HCT116 (cell line): ENCODE measurements around the gene PLCD4. TPM values are rescaled to one million over a fixed set of nuclear protein-coding genes. Genes with fewer than 3 reads are reported as not detected.

Experiments used
- ATAC-seq: fragments of 200-7000 bp; cut with Tn5 transposase; 2 replicates; pipeline ENCODE4 v1.9.1; 2020; ENCODE audit warnings: mild to moderate bottlenecking, moderate library complexity
- BruUV-seq: library from RNA; stranded (reverse); fragments of 400-500 nt; replicated peaks from 2 replicates; lab custom pipeline; 2021; lab: Mats Ljungman, UMichigan
- CTCF ChIA-PET: fragments of 300-600 bp; sonication (Branson Sonifier 250); formaldehyde crosslinking; loops from one replicate; lab custom pipeline; 2021; ENCODE audit warnings: antibody characterized with exemption; lab: Charles Lee
- POLR2A ChIA-PET: fragments of 300-600, 350-600 bp; sonication (Branson Sonifier 250); formaldehyde crosslinking; loops from one replicate; lab custom pipeline; 2021; ENCODE audit warnings: antibody characterized with exemption; lab: Charles Lee
- RAD21 ChIA-PET, 2 experiments: fragments of 300-600 bp; sonication (Branson Sonifier 250); formaldehyde crosslinking; loops; one replicate each; lab custom pipeline; 2023; ENCODE audit warnings: low total read pairs in 2 of 2; ENCODE audit not compliant: uncharacterized antibody in 2 of 2, unreplicated experiment in 2 of 2, low non-redundant PET in 1 of 2; lab: Charles Lee
- DNase-seq: peaks from one replicate; pipeline ENCODE4 v3.0.0-alpha.2; 2010; ENCODE audit warnings: low read depth, low spot score
- H2AFZ ChIP-seq: fragments of 200-600 bp; shearing (Covaris generic), sonication (generic); 2 replicates; pipeline ENCODE4 v1.6.1; 2017; ENCODE audit warnings: low read depth, mixed run types, mixed read lengths, antibody characterized with exemption, low read length; ENCODE audit not compliant: poor library complexity, severe bottlenecking
- H3K27ac ChIP-seq: 2 replicates; pipeline ENCODE4 v1.5.1; 2012; ENCODE audit warnings: low read depth, low read length
- H3K27me3 ChIP-seq: fragments of 200-600 bp; sonication (generic); 2 replicates; pipeline ENCODE4 v1.6.1; 2016; ENCODE audit warnings: mixed run types, low read length, mixed read lengths; ENCODE audit not compliant: insufficient read depth
- H3K36me3 ChIP-seq, 2 experiments: fragments of 200-500 bp in 1 of 2; fragments of 200-600 bp in 1 of 2; sonication (Bioruptor generic) in 1 of 2; sonication (generic) in 1 of 2; 2 replicates each; pipeline versions ENCODE4 v1.5.1 to v1.6.1; 2014 to 2016; ENCODE audit warnings: low read length in 2 of 2, inconsistent platforms in 1 of 2, mixed read lengths in 1 of 2, mixed run types in 1 of 2; ENCODE audit not compliant: insufficient read depth in 2 of 2, control insufficient read depth in 1 of 2
- H3K4me1 ChIP-seq, 2 experiments: fragments of 200-600 bp in 1 of 2; sonication (generic) in 1 of 2; 2 replicates each; pipeline versions ENCODE4 v1.5.1 to v1.6.1; 2012 to 2017; ENCODE audit warnings: low read length in 2 of 2, inconsistent platforms in 1 of 2, mild to moderate bottlenecking in 1 of 2, mixed read lengths in 1 of 2, mixed run types in 1 of 2, moderate library complexity in 1 of 2; ENCODE audit not compliant: insufficient read depth in 2 of 2, control insufficient read depth in 1 of 2
- H3K4me2 ChIP-seq: fragments of 200-600 bp; sonication (generic); 2 replicates; pipeline ENCODE4 v1.6.1; 2017; ENCODE audit warnings: mixed run types, low read length, mixed read lengths
- H3K4me3 ChIP-seq, 2 experiments: fragments of 200-600 bp in 1 of 2; sonication (generic) in 1 of 2; replicated peaks in 1 of 2; 2 replicates each; pipeline ENCODE4 v1.5.1; 2011 to 2016; ENCODE audit warnings: low read length in 2 of 2, control low read depth in 1 of 2, low read depth in 1 of 2, mild to moderate bottlenecking in 1 of 2, mixed read lengths in 1 of 2, mixed run types in 1 of 2
- H3K79me2 ChIP-seq: fragments of 200-600 bp; sonication (generic); 2 replicates; pipeline ENCODE4 v1.6.1; 2017; ENCODE audit warnings: mild to moderate bottlenecking, mixed run types, low read length, moderate library complexity, mixed read lengths; ENCODE audit not compliant: insufficient read depth
- H3K9ac ChIP-seq: fragments of 200-600 bp; sonication (generic); 2 replicates; pipeline ENCODE4 v1.6.1; 2016; ENCODE audit warnings: low read length, mixed read lengths
- H3K9me2 ChIP-seq: fragments of 200-600 bp; sonication (generic), shearing (Covaris generic); 2 replicates; pipeline ENCODE4 v1.6.1; 2017; ENCODE audit warnings: mixed run types, mild to moderate bottlenecking, moderate library complexity; ENCODE audit not compliant: insufficient read depth
- H3K9me3 ChIP-seq, 2 experiments: fragments of 200-500 bp in 1 of 2; fragments of 200-600 bp in 1 of 2; sonication (Bioruptor generic) in 1 of 2; sonication (generic) in 1 of 2; 2 replicates each; pipeline ENCODE4 v1.6.1; 2014 to 2017; ENCODE audit warnings: low read length in 2 of 2, mixed read lengths in 2 of 2, inconsistent platforms in 1 of 2, low read depth in 1 of 2, mild to moderate bottlenecking in 1 of 2, mixed run types in 1 of 2, moderate library complexity in 1 of 2; ENCODE audit not compliant: control insufficient read depth in 1 of 2, insufficient read depth in 1 of 2
- H4K20me1 ChIP-seq: fragments of 200-600 bp; sonication (generic), shearing (Covaris generic); 2 replicates; pipeline ENCODE4 v1.6.1; 2017; ENCODE audit warnings: mixed run types, mild to moderate bottlenecking, moderate library complexity; ENCODE audit not compliant: insufficient read depth
- CBX3 ChIP-seq: IDR thresholded peaks from 2 replicates; pipeline ENCODE4 v1.6.1; 2012; ENCODE audit warnings: low read depth
- CEBPB ChIP-seq: IDR thresholded peaks from 2 replicates; pipeline ENCODE4 v1.6.1; 2012; ENCODE audit warnings: low read depth
- EGR1 ChIP-seq: IDR thresholded peaks from 2 replicates; pipeline ENCODE4 v1.6.1; 2012; ENCODE audit warnings: low read depth
- ELF1 ChIP-seq: IDR thresholded peaks from 2 replicates; pipeline ENCODE4 v1.6.1; 2012; ENCODE audit warnings: low read depth, borderline replicate concordance
- EZH2 ChIP-seq: fragments of 200-600 bp; sonication (generic); IDR thresholded peaks from 2 replicates; pipeline ENCODE4 v1.6.1; 2017; ENCODE audit warnings: antibody characterized with exemption, mixed run types
- FOSL1 ChIP-seq: IDR thresholded peaks from 2 replicates; pipeline ENCODE4 v1.6.1; 2012; ENCODE audit warnings: low read depth
- JUND ChIP-seq: IDR thresholded peaks from 2 replicates; pipeline ENCODE4 v1.6.1; 2012
- POLR2A ChIP-seq: IDR thresholded peaks from 2 replicates; pipeline ENCODE4 v1.7.0; 2011; ENCODE audit warnings: borderline replicate concordance; ENCODE audit not compliant: insufficient read depth, insufficient read length; ENCODE audit errors: extremely low read depth
- POLR2AphosphoS5 ChIP-seq: IDR thresholded peaks from 2 replicates; pipeline ENCODE4 v1.6.1; 2011; ENCODE audit warnings: mild to moderate bottlenecking, low read depth, low read length, moderate library complexity
- RAD21 ChIP-seq: IDR thresholded peaks from 2 replicates; pipeline ENCODE4 v1.6.1; 2012; ENCODE audit warnings: low read depth, mild to moderate bottlenecking
- SIN3A ChIP-seq: IDR thresholded peaks from 2 replicates; pipeline ENCODE4 v1.6.1; 2012; ENCODE audit warnings: low read depth
- SP1 ChIP-seq: IDR thresholded peaks from 2 replicates; pipeline ENCODE4 v1.6.1; 2012; ENCODE audit warnings: low read depth
- SRF ChIP-seq: IDR thresholded peaks from 2 replicates; pipeline ENCODE4 v1.6.1; 2012; ENCODE audit warnings: low read depth
- TCF7L2 ChIP-seq: IDR thresholded peaks from 2 replicates; pipeline ENCODE4 v1.7.0; 2011; ENCODE audit warnings: borderline replicate concordance, inconsistent platforms; ENCODE audit not compliant: insufficient read depth, insufficient read length; ENCODE audit errors: extremely low read depth
- YY1 ChIP-seq: IDR thresholded peaks from 2 replicates; pipeline ENCODE4 v1.6.1; 2011; ENCODE audit warnings: low read length, low read depth, moderate library complexity, mild to moderate bottlenecking; ENCODE audit not compliant: insufficient replicate concordance; ENCODE audit errors: extremely low read depth
- ZFX ChIP-seq: fragments of 450-650 bp; IDR thresholded peaks from 2 replicates; pipeline ENCODE4 v1.6.1; 2017
- ZNF274 ChIP-seq: fragments of 200-500 bp; sonication (Bioruptor generic); IDR thresholded peaks from 2 replicates; pipeline ENCODE4 v1.6.1; 2014; ENCODE audit warnings: mild to moderate bottlenecking, low read depth, low read length, inconsistent platforms
- intact Hi-C: fragments of 100-400 bp; cut with micrococcal nuclease; formaldehyde crosslinking; loops from 2 replicates; pipeline ENCODE4 v1.10.0; 2022
- total RNA-seq: library from RNA; stranded (reverse); gene quantifications from one replicate; pipeline ENCODE4 v1.2.1, GENCODE V29; 2021; ENCODE audit not compliant: unreplicated experiment
- TF ChIP-seq, protein P1 (sequence below): IDR thresholded peaks from 2 replicates; pipeline ENCODE4 v1.6.1; 2012
- TF ChIP-seq, protein P2 (sequence below), 3 experiments: fragments of 200-600 bp in 1 of 3; sonication (generic) in 1 of 3; IDR thresholded peaks in 2 of 3; conservative IDR thresholded peaks in 1 of 3; 2 replicates each; pipeline ENCODE4 v1.5.1; 2012 to 2017; ENCODE audit warnings: low read depth in 2 of 3, low read length in 2 of 3, antibody characterized with exemption in 1 of 3, borderline replicate concordance in 1 of 3, control low read depth in 1 of 3, mild to moderate bottlenecking in 1 of 3, mixed read lengths in 1 of 3, mixed run types in 1 of 3, moderate library complexity in 1 of 3; ENCODE audit not compliant: insufficient read depth in 1 of 3
- TF ChIP-seq, protein P3 (sequence below): IDR thresholded peaks from 2 replicates; pipeline ENCODE4 v1.6.1; 2012

PLCD4 gene
- total RNA-seq, 1 experiment from 2014 or later, result 0.64 TPM

DNA sequence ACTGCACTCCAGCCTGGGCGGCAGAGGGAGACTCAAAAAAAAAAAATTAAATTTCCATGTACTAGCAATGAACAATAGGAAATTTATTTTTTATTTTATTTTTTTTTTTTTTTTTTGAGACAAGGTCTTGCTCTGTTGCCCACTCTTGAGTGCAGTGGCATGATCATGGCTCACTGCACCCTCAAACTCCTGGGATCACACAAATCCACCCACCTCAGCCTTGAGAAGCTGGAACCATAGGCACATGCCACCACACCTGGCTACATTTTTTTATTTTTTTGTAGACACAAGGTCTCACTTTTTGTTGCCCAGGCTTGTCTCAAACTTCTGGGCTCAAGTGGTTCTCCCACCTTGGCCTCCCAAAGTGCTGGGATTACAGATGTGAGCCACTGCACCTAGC lies 22.2 kb upstream of the PLCD4 start:
- no peak for ATAC-seq
- no peak for DNase-seq
- H3K79me2 ChIP-seq, result peaks cover 29% of the 10 kb centered on the region
- no peak overlapping the region for H3K4me2 ChIP-seq
- no peak overlapping the region for H2AFZ ChIP-seq
- CTCF ChIA-PET, result no interaction called here
- H3K27ac ChIP-seq, result no peak overlapping the region
- no peaks in the 10 kb centered on the region for H3K9me3 ChIP-seq
- no peak overlapping the region for H3K4me3 ChIP-seq
- peaks cover 33 to 56% of the 10 kb centered on the region in 2 experiments for H3K36me3 ChIP-seq
- RAD21 ChIA-PET, result no interaction called here
- intact Hi-C loops, result no loop called here
- H3K4me1 ChIP-seq, result no peaks in the 10 kb centered on the region
- no peaks in the 10 kb centered on the region for H3K27me3 ChIP-seq
- H3K9me2 ChIP-seq, result no peaks in the 10 kb centered on the region
- POLR2A ChIA-PET, result no interaction called here
- H4K20me1 ChIP-seq, result no peaks in the 10 kb centered on the region
- BruUV-seq, result no TSS peak
- TF ChIP-seq FOSL1 (no peak), RAD21 (no peak), POLR2AphosphoS5 (no peak), ELF1 (no peak), ZFX (no peak), EZH2 (no peak), SP1 (no peak), POLR2A (no peak), YY1 (no peak), CEBPB (no peak), ZNF274 (no peak)
- TF ChIP-seq, protein P1, sequence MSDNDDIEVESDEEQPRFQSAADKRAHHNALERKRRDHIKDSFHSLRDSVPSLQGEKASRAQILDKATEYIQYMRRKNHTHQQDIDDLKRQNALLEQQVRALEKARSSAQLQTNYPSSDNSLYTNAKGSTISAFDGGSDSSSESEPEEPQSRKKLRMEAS, result no peak
- no peak overlapping the region for H3K9ac ChIP-seq

DNA sequence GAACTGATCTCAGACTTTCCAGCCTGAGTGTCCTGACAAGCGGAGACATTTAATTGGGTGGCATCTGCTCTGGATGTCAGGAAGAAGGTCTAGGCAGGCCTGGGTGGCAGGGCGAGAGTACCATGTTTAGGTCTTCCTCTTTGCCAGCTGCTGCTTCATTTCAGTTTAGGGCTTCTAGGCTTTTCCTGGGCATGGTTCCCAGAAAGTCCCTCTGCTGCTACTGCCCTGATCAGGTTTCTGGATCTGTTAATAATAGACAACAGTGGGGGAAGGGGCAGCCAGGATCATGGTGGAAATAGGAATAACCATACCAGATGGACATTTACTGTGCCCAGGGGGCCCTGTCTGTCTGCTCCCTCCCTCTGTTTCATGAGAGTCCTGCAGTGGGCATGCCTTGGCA lies 2.3 kb upstream of the PLCD4 start:
- intact Hi-C loops, result no loop called here
- RAD21 ChIA-PET, result no interaction called here

More for the DNA sequence above, 2.3 kb upstream of the PLCD4 start:
- DNase-seq, result no peak
- no peak for ATAC-seq
- BruUV-seq, result no TSS peak
- no peaks in the 10 kb centered on the region for H3K27me3 ChIP-seq
- TF ChIP-seq JUND, result no peak
- TF ChIP-seq SIN3A, result no peak
- TF ChIP-seq POLR2A, result no peak
- no peak for TF ChIP-seq FOSL1
- no peak for TF ChIP-seq EGR1
- no peak for TF ChIP-seq CEBPB
- TF ChIP-seq ELF1, result no peak
- TF ChIP-seq SP1, result no peak
- TF ChIP-seq ZFX, result no peak
- no peak for TF ChIP-seq CBX3
- TF ChIP-seq ZNF274, result no peak
- TF ChIP-seq, protein P2, sequence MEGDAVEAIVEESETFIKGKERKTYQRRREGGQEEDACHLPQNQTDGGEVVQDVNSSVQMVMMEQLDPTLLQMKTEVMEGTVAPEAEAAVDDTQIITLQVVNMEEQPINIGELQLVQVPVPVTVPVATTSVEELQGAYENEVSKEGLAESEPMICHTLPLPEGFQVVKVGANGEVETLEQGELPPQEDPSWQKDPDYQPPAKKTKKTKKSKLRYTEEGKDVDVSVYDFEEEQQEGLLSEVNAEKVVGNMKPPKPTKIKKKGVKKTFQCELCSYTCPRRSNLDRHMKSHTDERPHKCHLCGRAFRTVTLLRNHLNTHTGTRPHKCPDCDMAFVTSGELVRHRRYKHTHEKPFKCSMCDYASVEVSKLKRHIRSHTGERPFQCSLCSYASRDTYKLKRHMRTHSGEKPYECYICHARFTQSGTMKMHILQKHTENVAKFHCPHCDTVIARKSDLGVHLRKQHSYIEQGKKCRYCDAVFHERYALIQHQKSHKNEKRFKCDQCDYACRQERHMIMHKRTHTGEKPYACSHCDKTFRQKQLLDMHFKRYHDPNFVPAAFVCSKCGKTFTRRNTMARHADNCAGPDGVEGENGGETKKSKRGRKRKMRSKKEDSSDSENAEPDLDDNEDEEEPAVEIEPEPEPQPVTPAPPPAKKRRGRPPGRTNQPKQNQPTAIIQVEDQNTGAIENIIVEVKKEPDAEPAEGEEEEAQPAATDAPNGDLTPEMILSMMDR (IDR thresholded peaks at IDR 0.05 in 2 of 3, conservative IDR thresholded peaks at IDR 0.05 in 1 of 3; ENCODE audit: borderline replicate concordance in 1 of 3, insufficient read depth in 1 of 3, low read depth in 2 of 3, low read length in 2 of 3), result no peak
- no peak for TF ChIP-seq SRF
- no peak for TF ChIP-seq POLR2AphosphoS5
- TF ChIP-seq, protein P3, sequence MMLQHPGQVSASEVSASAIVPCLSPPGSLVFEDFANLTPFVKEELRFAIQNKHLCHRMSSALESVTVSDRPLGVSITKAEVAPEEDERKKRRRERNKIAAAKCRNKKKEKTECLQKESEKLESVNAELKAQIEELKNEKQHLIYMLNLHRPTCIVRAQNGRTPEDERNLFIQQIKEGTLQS, result no peak
- TF ChIP-seq TCF7L2, result no peak
- H3K4me3 ChIP-seq, result no peak overlapping the region
- no peak overlapping the region for H3K9ac ChIP-seq
- H3K79me2 ChIP-seq, result no peaks in the 10 kb centered on the region
- H2AFZ ChIP-seq, result no peak overlapping the region
- no peaks in the 10 kb centered on the region for H4K20me1 ChIP-seq
- ChIA-PET CTCF (no interaction called here), POLR2A (no interaction called here)
- no peak overlapping the region for H3K27ac ChIP-seq
- no peaks in the 10 kb centered on the region for H3K9me3 ChIP-seq
- H3K4me1 ChIP-seq, result peaks cover 5 to 12% of the 10 kb centered on the region in 2 experiments; a peak in 2 of 4 replicates
- H3K9me2 ChIP-seq, result no peaks in the 10 kb centered on the region
- peak overlapping the region; percentile 29 for H3K4me2 ChIP-seq
- H3K36me3 ChIP-seq, result no peaks in the 10 kb centered on the region
